ENCODE data around the gene MED15. TPM values are rescaled to one million over a fixed set of nuclear protein-coding genes. Genes with fewer than 3 reads are reported as not detected.

The MED15 gene
- total RNA-seq, 5 donors from 2014 or later (not counting 1 experiment from before 2014, with no cell fraction given): 214 to 317 (median 262) TPM

GRCh38 chr22:20464096-20464614 is 43.3 kb upstream of the MED15 start:
- Mint-ChIP-seq H3K4me3 (peak overlapping the region; percentile 54 to 68 (median 58)), H3K27me3 (no peaks in the 10 kb centered on the region), H3K27ac (peak overlapping the region; percentile 99 to 100), H3K36me3 (peaks cover 18% of the 10 kb centered on the region), H3K9me3 (no peaks in the 10 kb centered on the region), H3K4me1 (peaks cover 64 to 74% (median 69%) of the 10 kb centered on the region in 3 donors)
- H3K9me3 ChIP-seq: no peaks in the 10 kb centered on the region
- ChIA-PET CTCF (interaction anchor here (0.6 to 2.0 kb wide), 7 partner anchors 10 to 136 kb away, joined by 3 to 10 read pairs (median 4); no protein-coding TSS in a partner anchor), POLR2A (interaction anchor here in 1 of 2 donors (0.9 kb wide), 1 partner anchor 35 kb away, joined by 5 read pairs; no protein-coding TSS in a partner anchor)
- H3K36me3 ChIP-seq (ENCODE audit: control insufficient read depth in 2 of 2, extremely low read depth in 1 of 2, insufficient read depth in 1 of 2, low read length in 1 of 2): peaks cover 0 to 5% of the 10 kb centered on the region in 2 donors
- WGBS (ENCODE audit: insufficient coverage): 30% methylated on average over 8 of the region's 11 CpGs
- peak overlapping the region; percentile 16 to 18 for H3K4me3 ChIP-seq (ENCODE audit: control insufficient read depth in 1 of 2, extremely low read depth in 1 of 2, low read length in 1 of 2)
- ATAC-seq (replicated peaks in 1 of 4) (peak; percentile 87 to 90 (median 88)), DNase-seq (peak; percentile 50 to 81 (median 64))
- H3K27ac ChIP-seq (ENCODE audit: low read length): peak overlapping the region; percentile 99
- H3K27me3 ChIP-seq (replicated peaks in 1 of 2; ENCODE audit: control insufficient read depth in 2 of 2, extremely low read depth in 1 of 2, insufficient read depth in 2 of 2, low read length in 1 of 2): no peaks in the 10 kb centered on the region
- H3K4me1 ChIP-seq (ENCODE audit: control insufficient read depth in 1 of 2, extremely low read depth in 1 of 2, insufficient read depth in 2 of 2, low read length in 2 of 2): peaks cover 40 to 70% of the 10 kb centered on the region in 2 experiments

- H3K4me1 Mint-ChIP-seq: peaks cover 62 to 73% (median 68%) of the 10 kb centered on the region in 3 donors
- CTCF ChIA-PET: interaction anchor here (0.6 to 1.4 kb wide), 3 partner anchors 11 to 137 kb away, joined by 3 read pairs; no protein-coding TSS in a partner anchor
- H3K4me3 ChIP-seq (ENCODE audit: control insufficient read depth in 1 of 2, extremely low read depth in 1 of 2, low read length in 1 of 2): no peak overlapping the region
Measured at GRCh38 chr22:20464912-20465758, 42.3 kb upstream of the MED15 start.

GRCh38 chr22:20465759-20466077 is 41.7 kb upstream of the MED15 start:
- peaks cover 40 to 71% of the 10 kb centered on the region in 2 experiments for H3K4me1 ChIP-seq (ENCODE audit: control insufficient read depth in 1 of 2, extremely low read depth in 1 of 2, insufficient read depth in 2 of 2, low read length in 2 of 2)
- peaks cover 0 to 12% of the 10 kb centered on the region in 2 donors for H3K36me3 ChIP-seq (ENCODE audit: control insufficient read depth in 2 of 2, extremely low read depth in 1 of 2, insufficient read depth in 1 of 2, low read length in 1 of 2)
- no peak overlapping the region for H3K4me3 ChIP-seq (ENCODE audit: control insufficient read depth in 1 of 2, extremely low read depth in 1 of 2, low read length in 1 of 2)
- no peak for ATAC-seq (replicated peaks in 1 of 4)
- WGBS (ENCODE audit: insufficient coverage): no CpG with 5 or more reads among the region's 5 CpGs
- H3K9me3 ChIP-seq: no peaks in the 10 kb centered on the region
- H3K27ac ChIP-seq (ENCODE audit: low read length): peak overlapping the region; percentile 99
- POLR2A ChIA-PET: no interaction called here
- H3K27me3 Mint-ChIP-seq: no peaks in the 10 kb centered on the region
- no peaks in the 10 kb centered on the region for H3K9me3 Mint-ChIP-seq
- peaks cover 19% of the 10 kb centered on the region for H3K36me3 Mint-ChIP-seq
- H3K27me3 ChIP-seq (replicated peaks in 1 of 2; ENCODE audit: control insufficient read depth in 2 of 2, extremely low read depth in 1 of 2, insufficient read depth in 2 of 2, low read length in 1 of 2): no peaks in the 10 kb centered on the region
- peaks cover 66 to 76% (median 67%) of the 10 kb centered on the region in 3 donors for H3K4me1 Mint-ChIP-seq
- H3K27ac Mint-ChIP-seq: peak overlapping the region; percentile 99 to 100
- CTCF ChIA-PET: no interaction called here
- DNase-seq: peak in 5 of 35 experiments; percentile 2 to 31 (median 13)
- H3K4me3 Mint-ChIP-seq: peak overlapping the region; percentile 21 to 58 (median 51)

More at GRCh38 chr22:20464912-20465758, 42.3 kb upstream of the MED15 start:
- no peaks in the 10 kb centered on the region for H3K27me3 ChIP-seq (replicated peaks in 1 of 2; ENCODE audit: control insufficient read depth in 2 of 2, extremely low read depth in 1 of 2, insufficient read depth in 2 of 2, low read length in 1 of 2)
- no peaks in the 10 kb centered on the region for H3K9me3 Mint-ChIP-seq
- no peak for DNase-seq
- H3K27me3 Mint-ChIP-seq: no peaks in the 10 kb centered on the region
- 94% methylated on average over 27 of the region's 32 CpGs for WGBS (ENCODE audit: insufficient coverage)
- peaks cover 40 to 72% of the 10 kb centered on the region in 2 experiments for H3K4me1 ChIP-seq (ENCODE audit: control insufficient read depth in 1 of 2, extremely low read depth in 1 of 2, insufficient read depth in 2 of 2, low read length in 2 of 2)
- H3K36me3 Mint-ChIP-seq: peaks cover 15% of the 10 kb centered on the region
- H3K9me3 ChIP-seq: no peaks in the 10 kb centered on the region
- peak overlapping the region; percentile 99 to 100 for H3K27ac Mint-ChIP-seq
- H3K4me3 Mint-ChIP-seq: peak overlapping the region; percentile 51 to 68 (median 58)
- ATAC-seq (replicated peaks in 1 of 4): no peak
- peak overlapping the region; percentile 99 for H3K27ac ChIP-seq (ENCODE audit: low read length)
- H3K36me3 ChIP-seq (ENCODE audit: control insufficient read depth in 2 of 2, extremely low read depth in 1 of 2, insufficient read depth in 1 of 2, low read length in 1 of 2): peaks cover 0 to 8% of the 10 kb centered on the region in 2 donors
- POLR2A ChIA-PET: no interaction called here

- Histone ChIP-seq H3K27ac (ENCODE audit: low read length) (peak overlapping the region; percentile 99), H3K4me3 (ENCODE audit: control insufficient read depth in 1 of 2, extremely low read depth in 1 of 2, low read length in 1 of 2) (no peak overlapping the region), H3K9me3 (no peaks in the 10 kb centered on the region), H3K4me1 (ENCODE audit: control insufficient read depth in 1 of 2, extremely low read depth in 1 of 2, insufficient read depth in 2 of 2, low read length in 2 of 2) (peaks cover 40 to 67% of the 10 kb centered on the region in 2 experiments), H3K36me3 (ENCODE audit: control insufficient read depth in 2 of 2, extremely low read depth in 1 of 2, insufficient read depth in 1 of 2, low read length in 1 of 2) (peaks cover 0 to 19% of the 10 kb centered on the region in 2 donors), H3K27me3 (replicated peaks in 1 of 2; ENCODE audit: control insufficient read depth in 2 of 2, extremely low read depth in 1 of 2, insufficient read depth in 2 of 2, low read length in 1 of 2) (no peaks in the 10 kb centered on the region)
- H3K9me3 Mint-ChIP-seq: no peaks in the 10 kb centered on the region
- H3K4me1 Mint-ChIP-seq: peaks cover 62 to 77% (median 72%) of the 10 kb centered on the region in 3 donors
- ChIA-PET CTCF (no interaction called here), POLR2A (no interaction called here)
- WGBS (ENCODE audit: insufficient coverage): 90% methylated on average over 3 of the region's 3 CpGs
- no peaks in the 10 kb centered on the region for H3K27me3 Mint-ChIP-seq
- ATAC-seq (replicated peaks in 1 of 4) (no peak), DNase-seq (no peak)
- H3K27ac Mint-ChIP-seq: peak overlapping the region; percentile 90 to 92
- peak overlapping the region in 1 of 3 donors; percentile 58 for H3K4me3 Mint-ChIP-seq
- H3K36me3 Mint-ChIP-seq: peaks cover 25% of the 10 kb centered on the region
Measured at GRCh38 chr22:20466659-20467379, 40.6 kb upstream of the MED15 start.

- ChIA-PET CTCF (interaction anchor here in 1 of 2 donors (0.6 kb wide), 1 partner anchor 515 kb away, joined by 3 read pairs; no protein-coding TSS in a partner anchor), POLR2A (interaction anchor here in 1 of 2 donors (0.6 kb wide), 1 partner anchor 43 kb away, joined by 3 read pairs; no protein-coding TSS in a partner anchor)
- Mint-ChIP-seq H3K4me1 (peaks cover 42 to 66% (median 50%) of the 10 kb centered on the region in 3 donors), H3K9me3 (no peaks in the 10 kb centered on the region), H3K36me3 (peaks cover 25% of the 10 kb centered on the region), H3K27me3 (no peaks in the 10 kb centered on the region), H3K27ac (peak overlapping the region; percentile 75 to 93), H3K4me3 (peak overlapping the region in 1 of 3 donors; percentile 7)
- ATAC-seq (replicated peaks in 1 of 4) (peak in 1 of 4 experiments; percentile 42), DNase-seq (no peak)
- peaks cover 0 to 19% of the 10 kb centered on the region in 2 donors for H3K36me3 ChIP-seq (ENCODE audit: control insufficient read depth in 2 of 2, extremely low read depth in 1 of 2, insufficient read depth in 1 of 2, low read length in 1 of 2)
- H3K27ac ChIP-seq (ENCODE audit: low read length): no peak overlapping the region
- H3K9me3 ChIP-seq: no peaks in the 10 kb centered on the region
- no peak overlapping the region for H3K4me3 ChIP-seq (ENCODE audit: control insufficient read depth in 1 of 2, extremely low read depth in 1 of 2, low read length in 1 of 2)
- WGBS (ENCODE audit: insufficient coverage): 91% methylated on average over 5 of the region's 6 CpGs
- peaks cover 19 to 45% of the 10 kb centered on the region in 2 experiments for H3K4me1 ChIP-seq (ENCODE audit: control insufficient read depth in 1 of 2, extremely low read depth in 1 of 2, insufficient read depth in 2 of 2, low read length in 2 of 2)
- no peaks in the 10 kb centered on the region for H3K27me3 ChIP-seq (replicated peaks in 1 of 2; ENCODE audit: control insufficient read depth in 2 of 2, extremely low read depth in 1 of 2, insufficient read depth in 2 of 2, low read length in 1 of 2)
Measured at GRCh38 chr22:20469110-20469868, 38.1 kb upstream of the MED15 start.
